Measurements from ENCODE around the gene ABCB1. TPM values are rescaled to one million over a fixed set of nuclear protein-coding genes. Genes with fewer than 3 reads are reported as not detected.
A peak's percentile ranks its signal among the peaks of the same experiment; 100 is the strongest.

Gene ABCB1
- total RNA-seq, 2 donors from 2014 or later = 2.3 to 3.9 TPM

DNA sequence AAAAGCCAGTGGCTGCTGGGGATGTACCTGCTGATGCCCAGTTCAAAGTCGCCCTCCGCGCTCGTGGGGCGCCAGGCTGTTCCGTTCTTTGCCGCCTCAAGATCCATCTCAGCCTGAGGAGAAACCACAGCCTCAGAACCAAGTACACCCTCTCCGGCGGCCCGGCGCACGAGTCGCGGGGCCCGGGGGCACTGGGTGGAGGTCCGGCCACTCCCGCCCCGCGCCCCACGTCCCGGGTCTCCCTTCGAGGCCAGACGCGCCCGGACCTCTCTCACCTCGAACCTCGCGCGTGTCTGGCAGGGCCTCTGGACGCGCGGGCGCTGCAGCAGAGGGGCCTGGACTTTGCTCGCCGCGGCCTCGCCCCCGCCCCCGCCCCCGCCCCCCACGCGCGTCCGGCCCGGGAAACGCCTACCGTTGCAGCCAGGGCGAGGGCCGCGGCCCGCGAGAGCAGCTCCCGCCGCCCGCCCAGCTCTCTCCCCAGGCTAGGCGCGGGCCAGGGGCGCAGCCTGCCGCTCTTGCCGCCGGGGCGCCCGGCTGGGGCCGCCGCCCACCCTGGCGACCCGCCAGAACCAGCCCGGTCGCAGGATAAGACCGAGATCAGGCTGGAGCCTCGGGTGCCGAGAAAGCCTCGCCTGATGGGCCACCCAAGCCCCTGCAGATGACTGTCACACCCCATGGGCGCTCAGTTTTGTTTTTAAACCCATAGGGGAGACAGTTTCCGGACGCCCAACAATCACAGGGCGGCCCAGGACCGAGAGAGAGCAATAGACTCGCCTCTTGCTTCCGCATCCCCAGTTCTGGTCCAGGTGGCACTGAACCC lies 125.1 kb downstream of the ABCB1 start, which contains the start of gene ABCB4:
Gene ABCB4, minus strand, starts transcription at position 322 of the 820 bp plus-strand sequence. Its CDS starts 215 bp downstream, at position 107.
- no peaks in the 10 kb centered on the region for H3K27me3 ChIP-seq
- no peaks in the 10 kb centered on the region for H3K36me3 ChIP-seq (replicated peaks in 1 of 2; ENCODE audit: insufficient read depth in 1 of 2, low read depth in 2 of 2)
- H3K4me3 ChIP-seq = no peak within 1 kb of the TSS
- DNase-seq (peak in 2 of 4 donors; percentile 3 to 32), ATAC-seq (peak; percentile 55)
- intact Hi-C loops (cut with DNase I) = no loop called here
- H3K9me3 ChIP-seq = no peaks in the 10 kb centered on the region
- H3K4me1 ChIP-seq = peaks cover 14% of the 10 kb centered on the region
- no peak for TF ChIP-seq POLR2A (IDR thresholded peaks at IDR 0.05)
- TF ChIP-seq, protein P1, sequence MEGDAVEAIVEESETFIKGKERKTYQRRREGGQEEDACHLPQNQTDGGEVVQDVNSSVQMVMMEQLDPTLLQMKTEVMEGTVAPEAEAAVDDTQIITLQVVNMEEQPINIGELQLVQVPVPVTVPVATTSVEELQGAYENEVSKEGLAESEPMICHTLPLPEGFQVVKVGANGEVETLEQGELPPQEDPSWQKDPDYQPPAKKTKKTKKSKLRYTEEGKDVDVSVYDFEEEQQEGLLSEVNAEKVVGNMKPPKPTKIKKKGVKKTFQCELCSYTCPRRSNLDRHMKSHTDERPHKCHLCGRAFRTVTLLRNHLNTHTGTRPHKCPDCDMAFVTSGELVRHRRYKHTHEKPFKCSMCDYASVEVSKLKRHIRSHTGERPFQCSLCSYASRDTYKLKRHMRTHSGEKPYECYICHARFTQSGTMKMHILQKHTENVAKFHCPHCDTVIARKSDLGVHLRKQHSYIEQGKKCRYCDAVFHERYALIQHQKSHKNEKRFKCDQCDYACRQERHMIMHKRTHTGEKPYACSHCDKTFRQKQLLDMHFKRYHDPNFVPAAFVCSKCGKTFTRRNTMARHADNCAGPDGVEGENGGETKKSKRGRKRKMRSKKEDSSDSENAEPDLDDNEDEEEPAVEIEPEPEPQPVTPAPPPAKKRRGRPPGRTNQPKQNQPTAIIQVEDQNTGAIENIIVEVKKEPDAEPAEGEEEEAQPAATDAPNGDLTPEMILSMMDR (IDR thresholded peaks at IDR 0.05) = no peak
- no peak within 1 kb of the TSS for H3K27ac ChIP-seq
- WGBS, 2 donors = 9 to 49% methylated on average over 6 to 46 of the region's 80 CpGs

DNA sequence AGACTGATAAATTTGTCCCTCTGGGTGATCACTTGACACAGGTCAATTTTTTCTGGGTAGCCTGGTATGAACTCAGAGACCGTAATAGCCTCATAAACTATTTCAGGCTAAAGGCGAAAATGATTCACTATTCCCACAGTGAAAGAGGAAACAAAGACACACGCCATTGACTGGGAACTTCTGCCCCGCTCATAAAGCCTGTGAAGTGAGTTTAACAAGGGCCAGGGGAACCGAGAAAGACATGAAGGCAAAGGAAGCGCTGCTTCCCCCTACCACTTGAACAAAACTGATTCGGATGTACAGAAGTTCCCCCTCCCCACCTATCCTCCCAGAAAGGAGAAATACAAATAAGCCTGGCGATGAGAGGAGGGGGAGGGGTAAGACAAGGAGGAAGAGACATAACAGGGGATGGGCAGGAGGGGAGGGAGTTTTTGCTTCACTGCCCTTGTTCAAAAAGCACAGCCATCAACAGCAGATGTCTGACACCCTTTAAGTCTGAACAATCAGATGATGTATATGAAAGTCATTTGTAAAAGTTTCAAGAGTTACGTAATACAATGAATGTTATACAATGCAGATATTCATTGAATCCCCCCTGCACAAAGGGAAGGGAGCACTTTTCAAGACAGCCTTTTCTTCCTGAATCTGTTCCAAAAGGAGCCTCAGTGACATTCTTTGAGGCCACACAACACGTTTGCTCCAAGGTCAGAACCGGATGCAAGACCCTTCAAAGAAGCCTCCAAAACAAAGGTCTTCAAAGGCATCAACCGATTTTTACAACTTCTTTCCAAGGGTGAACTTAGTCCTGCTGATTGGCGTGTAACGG lies 125.9 kb downstream of the ABCB1 start:
- Histone ChIP-seq H3K9me3 (no peaks in the 10 kb centered on the region), H3K4me1 (peaks cover 14% of the 10 kb centered on the region), H3K27me3 (no peaks in the 10 kb centered on the region), H3K27ac (no peak overlapping the region), H3K4me3 (no peak overlapping the region), H3K36me3 (replicated peaks in 1 of 2; ENCODE audit: insufficient read depth in 1 of 2, low read depth in 2 of 2) (no peaks in the 10 kb centered on the region)
- intact Hi-C loops (cut with DNase I) = no loop called here
- ATAC-seq (no peak), DNase-seq (peak in 1 of 4 donors; percentile 35)
- WGBS, 2 donors = 20 to 23% methylated on average over 14 of the region's 14 CpGs
- no peak for TF ChIP-seq POLR2A (IDR thresholded peaks at IDR 0.05)
- TF ChIP-seq, protein P1 (IDR thresholded peaks at IDR 0.05) = no peak

DNA sequence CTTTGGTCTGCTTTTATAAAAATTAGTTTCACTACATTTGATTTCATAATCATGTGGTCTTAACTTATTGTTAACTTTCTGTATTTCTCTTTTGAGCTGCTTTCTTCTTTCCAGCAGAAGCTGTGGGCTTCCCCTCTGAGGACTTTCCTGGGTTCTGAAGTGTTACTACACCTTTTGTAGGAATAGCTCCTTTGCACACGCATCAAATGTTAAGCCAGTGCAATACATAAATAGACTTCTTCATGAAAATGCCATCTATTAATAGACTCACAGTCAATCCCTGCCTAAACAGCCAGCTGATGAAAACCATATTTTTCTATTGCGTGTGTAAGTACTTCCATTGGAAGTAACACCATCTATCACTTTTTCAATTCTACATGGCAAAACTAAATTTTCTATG lies 126.7 kb downstream of the ABCB1 start:
- no peak for TF ChIP-seq POLR2A (IDR thresholded peaks at IDR 0.05)
- TF ChIP-seq, protein P1 (IDR thresholded peaks at IDR 0.05) = no peak
- no peak for DNase-seq
- no peak overlapping the region for H3K27ac ChIP-seq
- no peak for ATAC-seq
- no peaks in the 10 kb centered on the region for H3K9me3 ChIP-seq
- intact Hi-C loops (cut with DNase I) = no loop called here
- no peak overlapping the region for H3K4me3 ChIP-seq
- WGBS, 2 donors = 41 to 66% methylated on average over 2 of the region's 2 CpGs
- no peaks in the 10 kb centered on the region for H3K27me3 ChIP-seq
- H3K36me3 ChIP-seq (replicated peaks in 1 of 2; ENCODE audit: insufficient read depth in 1 of 2, low read depth in 2 of 2) = no peaks in the 10 kb centered on the region
- peaks cover 14% of the 10 kb centered on the region for H3K4me1 ChIP-seq

DNA sequence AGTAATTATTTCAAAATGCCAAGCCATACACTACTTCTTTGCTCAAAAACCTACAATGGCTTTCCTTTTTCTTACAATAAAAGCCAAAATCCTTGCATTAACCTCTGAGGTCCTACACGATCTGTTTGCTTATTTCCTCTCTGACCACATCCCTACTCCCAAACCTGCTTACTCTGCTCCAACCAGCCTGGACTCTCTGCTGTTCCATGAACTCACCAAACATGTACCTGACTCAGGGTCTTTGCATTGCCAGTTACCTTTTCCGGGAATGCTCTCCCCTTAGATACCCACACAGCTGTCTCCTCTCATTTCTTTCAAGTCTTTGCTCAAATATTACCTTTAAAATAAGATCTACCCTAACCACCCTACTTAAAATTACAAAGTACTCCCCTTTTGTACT lies 127.5 kb downstream of the ABCB1 start:
- Histone ChIP-seq H3K27me3 (no peaks in the 10 kb centered on the region), H3K9me3 (no peaks in the 10 kb centered on the region), H3K4me3 (no peak overlapping the region), H3K27ac (no peak overlapping the region), H3K4me1 (peaks cover 14% of the 10 kb centered on the region), H3K36me3 (replicated peaks in 1 of 2; ENCODE audit: insufficient read depth in 1 of 2, low read depth in 2 of 2) (no peaks in the 10 kb centered on the region)
- no peak for DNase-seq
- no peak for ATAC-seq
- no peak for TF ChIP-seq POLR2A (IDR thresholded peaks at IDR 0.05)
- TF ChIP-seq, protein P1 (IDR thresholded peaks at IDR 0.05) = no peak
- 48 to 54% methylated on average over 2 of the region's 2 CpGs for WGBS, 2 donors
- intact Hi-C loops (cut with DNase I) = no loop called here

All from body of pancreas (tissue), 4 donors.